Fibroblast of the conjunctiva (primary cell): ENCODE data around the gene MIGA1.

Experiments
- DNase-seq: peaks from one replicate; pipeline ENCODE4 v3.0.0-alpha.2; 2010; ENCODE audit warnings: low read depth

Gene MIGA1

DNA sequence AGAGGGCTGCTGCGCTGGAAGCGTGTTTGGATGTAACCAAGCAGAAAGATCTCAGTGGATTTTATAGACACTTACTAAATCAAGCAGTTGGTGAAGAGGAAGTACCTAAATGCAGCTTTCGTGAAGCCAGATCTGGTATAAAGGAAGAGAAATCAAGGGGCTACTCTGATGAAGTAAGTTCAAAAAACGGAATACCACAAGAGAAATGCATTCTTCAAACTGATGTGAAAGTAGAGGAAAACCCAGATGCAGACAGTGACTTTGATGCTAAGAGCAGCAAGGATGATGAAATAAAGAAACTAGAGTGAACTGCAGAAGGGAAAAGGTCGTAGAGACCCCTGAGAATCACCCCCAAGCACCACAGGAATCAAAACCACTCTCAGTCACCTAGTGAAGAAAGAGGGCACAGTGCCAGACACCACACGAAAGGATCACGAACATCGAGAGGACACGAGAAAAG lies 68.2 kb downstream of the MIGA1 start:
- no peak for DNase-seq

DNA sequence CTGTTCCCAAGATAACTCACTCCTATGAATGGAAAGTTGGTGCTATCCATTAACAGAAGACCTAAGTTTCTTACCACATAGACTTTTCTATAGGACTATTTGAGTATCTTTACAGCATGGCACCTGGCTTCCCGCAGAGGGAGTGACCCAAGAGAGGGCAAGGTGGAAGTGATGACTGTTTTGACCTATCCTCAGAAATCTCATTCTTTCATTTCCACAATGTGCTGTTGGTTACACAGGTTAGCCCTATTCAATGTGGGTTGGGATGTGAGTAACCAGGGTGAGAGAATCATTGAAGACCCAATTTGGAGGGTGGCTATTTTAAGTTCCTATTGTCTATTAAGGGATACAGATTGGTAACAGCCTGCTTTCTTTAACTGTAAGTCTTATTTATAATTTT lies 70.6 kb downstream of the MIGA1 start:
- DNase-seq, result no peak

DNA sequence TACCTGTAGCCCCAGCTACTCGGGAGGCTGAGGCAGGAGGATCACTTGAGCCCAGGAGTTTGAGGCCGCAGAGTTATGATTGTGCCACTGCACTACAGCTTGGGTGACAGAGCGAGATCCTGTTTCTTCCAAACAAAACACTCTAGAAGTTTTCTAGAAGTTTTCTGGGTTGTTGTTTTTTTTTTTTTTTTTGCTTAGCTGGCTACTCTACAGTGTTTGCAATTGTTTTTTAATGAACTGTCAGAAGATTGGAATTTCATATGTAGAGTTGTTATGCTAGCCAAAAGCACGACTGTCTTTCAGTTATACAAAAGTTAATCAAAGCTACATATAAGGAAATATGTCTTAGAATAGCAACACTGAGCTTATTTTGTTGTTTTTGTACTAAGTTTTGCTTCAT lies 78.1 kb downstream of the MIGA1 start:
- DNase-seq, result peak; percentile 21

DNA sequence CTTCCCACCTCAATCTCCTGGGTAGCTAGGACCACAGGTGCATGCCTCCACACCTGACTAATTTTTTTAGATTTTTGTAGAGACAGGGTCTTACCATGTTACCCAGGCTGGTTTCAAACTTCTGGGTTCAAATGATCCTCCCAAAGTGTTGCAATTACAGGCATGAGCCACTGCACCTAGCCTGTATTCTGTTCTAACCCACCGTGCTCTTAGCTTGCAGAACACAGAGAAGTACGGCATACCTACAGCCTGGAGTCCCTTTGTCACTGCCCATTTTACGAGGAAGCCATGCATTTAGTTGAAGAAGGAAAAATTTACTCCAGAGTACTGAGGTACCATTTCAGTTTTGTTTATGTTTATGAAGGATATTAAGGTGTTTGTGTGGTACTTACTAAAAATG lies 79.3 kb downstream of the MIGA1 start:
- no peak for DNase-seq

DNA sequence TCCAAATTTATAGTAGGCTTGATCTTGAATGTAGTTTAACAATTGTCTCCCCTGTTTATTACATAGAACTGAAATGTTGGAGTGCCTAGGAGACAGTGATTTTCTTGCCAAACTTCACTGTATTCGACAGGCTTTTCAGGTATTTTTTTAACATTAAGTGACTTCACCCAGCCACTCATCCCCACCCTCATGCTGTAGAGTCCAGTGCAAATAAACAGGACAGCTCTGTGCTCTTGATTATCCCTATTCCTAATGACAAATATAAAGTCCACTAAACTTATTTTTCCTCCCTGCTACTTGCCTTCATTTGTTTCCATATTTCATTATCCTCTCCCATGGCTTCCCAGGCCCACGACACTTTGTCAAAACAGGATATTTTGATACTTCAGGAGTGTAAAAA lies 79.8 kb downstream of the MIGA1 start:
- no peak for DNase-seq

DNA sequence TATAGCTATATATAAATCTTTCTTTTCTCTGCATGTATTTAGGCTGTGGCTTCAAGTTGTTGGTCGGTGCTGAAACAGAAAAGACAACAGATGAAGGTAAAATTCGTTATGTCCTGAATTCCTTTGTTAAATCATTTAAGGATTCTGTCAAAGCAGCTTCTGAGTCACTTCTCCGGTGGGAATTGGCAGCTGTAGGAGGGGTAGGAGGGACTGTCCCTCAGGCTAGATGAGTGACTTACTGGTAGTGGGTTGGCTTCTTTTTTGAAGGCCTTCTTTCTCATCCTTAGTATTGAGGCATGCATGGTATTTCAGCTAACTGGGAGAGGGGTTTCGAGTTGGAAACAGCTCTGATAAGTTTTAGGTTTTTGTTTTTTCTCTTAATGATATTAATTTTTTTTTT lies 86.8 kb downstream of the MIGA1 start:
- no peak for DNase-seq

DNA sequence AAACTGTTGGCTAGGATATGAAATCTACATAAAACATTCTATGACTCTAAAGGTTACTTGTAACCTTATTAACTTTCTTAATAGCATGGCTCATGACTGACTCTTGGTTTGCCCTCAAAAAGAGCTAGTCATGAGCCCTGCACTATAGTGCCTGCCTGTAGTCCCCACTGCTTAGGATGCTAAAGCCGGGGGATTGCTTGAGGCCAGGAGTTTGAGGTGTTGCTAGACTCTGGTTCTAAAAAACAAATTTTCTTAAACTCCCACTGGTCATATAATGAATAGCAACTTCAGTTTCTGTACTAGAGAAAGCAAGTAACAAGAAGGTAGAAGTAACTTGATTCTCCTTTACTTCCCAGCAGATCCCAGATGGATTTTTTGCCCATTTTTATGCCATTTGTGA lies 93.2 kb downstream of the MIGA1 start:
- DNase-seq, result no peak

DNA sequence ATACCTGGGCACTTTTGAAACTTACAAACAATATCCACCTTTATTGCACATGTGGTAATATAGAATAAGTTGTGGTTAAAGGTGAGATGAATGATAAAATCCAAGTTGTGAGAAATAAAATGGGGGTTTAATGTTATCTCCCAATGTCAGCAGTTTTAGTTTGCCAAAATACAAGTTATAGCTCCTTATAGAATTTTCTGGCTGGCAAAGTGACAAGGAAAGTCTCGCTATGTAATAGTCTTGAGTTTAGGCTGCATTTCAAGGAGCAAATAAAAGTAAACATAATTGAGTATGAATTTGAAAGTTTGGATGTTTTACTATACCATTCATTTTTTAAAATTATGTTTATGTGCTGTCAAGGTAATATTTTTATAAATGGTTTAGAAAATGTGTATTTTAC lies 94.0 kb downstream of the MIGA1 start:
- DNase-seq, result no peak

DNA sequence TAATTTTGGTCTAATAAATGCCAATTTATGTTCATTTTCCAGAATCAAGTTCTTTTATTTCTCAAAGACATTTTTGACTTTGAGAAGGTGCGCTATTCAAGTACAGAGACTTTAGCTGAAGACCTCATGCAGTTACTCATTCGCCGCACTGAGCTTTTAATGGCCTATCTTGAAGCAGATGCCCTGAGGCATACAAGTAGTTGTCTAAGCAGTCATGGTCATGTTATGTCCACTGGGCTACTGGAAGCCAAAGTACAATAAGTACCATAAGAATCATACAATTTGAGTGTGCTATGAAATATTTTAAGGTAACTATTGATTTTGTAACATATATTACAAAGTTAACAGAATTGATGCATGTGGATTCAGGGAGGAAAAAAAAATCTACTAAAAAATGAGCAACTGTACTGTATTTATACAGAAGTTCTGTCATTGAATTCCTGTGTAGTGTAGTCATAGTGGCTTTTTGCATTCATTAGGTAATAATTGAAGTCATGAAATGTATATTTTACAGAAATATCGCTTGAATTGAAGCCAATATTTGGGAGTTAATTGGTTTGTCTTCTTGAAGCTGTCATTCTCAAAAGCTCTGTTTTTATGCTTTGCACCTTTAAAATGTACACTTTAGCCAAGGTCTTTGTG lies 95.5 kb downstream of the MIGA1 start:
- no peak for DNase-seq

DNA sequence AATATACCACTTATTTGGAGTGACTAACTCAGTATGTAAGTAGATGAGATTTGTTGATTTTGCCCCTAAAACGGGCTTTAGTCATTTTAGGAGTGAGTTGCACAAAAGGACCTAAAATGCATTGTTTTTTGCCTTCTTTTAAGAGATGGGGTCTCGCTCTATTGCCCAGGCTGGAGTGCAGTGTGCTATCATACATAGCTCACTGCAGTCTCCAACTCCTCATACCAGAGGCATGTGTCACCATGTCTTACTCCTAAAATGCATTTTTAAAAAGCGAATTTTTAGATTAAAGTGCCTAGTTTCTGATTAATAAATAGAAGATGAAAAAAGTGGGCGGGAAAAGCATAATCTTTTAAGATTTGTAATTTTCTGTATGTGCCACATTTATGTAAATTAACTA lies 97.4 kb downstream of the MIGA1 start:
- DNase-seq, result no peak

DNA sequence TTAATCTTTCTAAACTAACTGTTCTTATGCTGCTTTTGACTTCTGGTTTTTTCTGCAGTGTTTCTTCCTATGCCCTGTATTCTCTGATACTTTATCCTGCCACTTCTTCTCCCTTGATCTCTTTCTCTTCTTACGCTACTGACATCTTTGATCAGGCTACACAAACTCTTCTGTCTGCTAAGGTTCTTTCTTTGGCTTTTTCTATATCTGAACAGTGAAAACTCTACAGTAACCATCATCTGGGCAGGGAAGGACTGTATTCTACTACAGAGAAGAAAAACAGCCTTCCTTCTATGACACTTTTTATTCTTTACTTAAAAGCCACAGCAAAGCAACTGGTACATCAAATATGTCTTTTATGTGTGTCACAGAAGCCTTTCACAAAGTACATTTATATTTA lies 101.6 kb downstream of the MIGA1 start:
- DNase-seq, result no peak

DNA sequence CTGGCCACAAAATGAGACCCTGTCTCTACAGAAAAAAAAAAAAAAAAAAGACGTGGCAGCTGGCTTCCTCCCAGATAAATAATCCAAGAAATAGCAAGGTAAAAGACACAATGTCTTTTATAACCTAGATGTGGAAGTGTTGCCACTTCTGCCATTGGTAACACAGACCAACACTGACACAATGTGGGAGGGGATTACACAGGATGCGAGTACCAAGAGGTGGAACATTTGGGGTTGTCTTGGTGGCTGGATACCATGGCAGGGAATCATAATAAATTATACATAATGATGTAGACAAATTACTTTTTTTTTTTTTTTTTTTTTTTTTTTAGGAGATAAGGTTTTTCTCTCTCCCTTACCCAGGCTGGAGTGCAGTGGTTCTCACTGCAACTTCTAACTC lies 103.0 kb downstream of the MIGA1 start:
- DNase-seq, result no peak

DNA sequence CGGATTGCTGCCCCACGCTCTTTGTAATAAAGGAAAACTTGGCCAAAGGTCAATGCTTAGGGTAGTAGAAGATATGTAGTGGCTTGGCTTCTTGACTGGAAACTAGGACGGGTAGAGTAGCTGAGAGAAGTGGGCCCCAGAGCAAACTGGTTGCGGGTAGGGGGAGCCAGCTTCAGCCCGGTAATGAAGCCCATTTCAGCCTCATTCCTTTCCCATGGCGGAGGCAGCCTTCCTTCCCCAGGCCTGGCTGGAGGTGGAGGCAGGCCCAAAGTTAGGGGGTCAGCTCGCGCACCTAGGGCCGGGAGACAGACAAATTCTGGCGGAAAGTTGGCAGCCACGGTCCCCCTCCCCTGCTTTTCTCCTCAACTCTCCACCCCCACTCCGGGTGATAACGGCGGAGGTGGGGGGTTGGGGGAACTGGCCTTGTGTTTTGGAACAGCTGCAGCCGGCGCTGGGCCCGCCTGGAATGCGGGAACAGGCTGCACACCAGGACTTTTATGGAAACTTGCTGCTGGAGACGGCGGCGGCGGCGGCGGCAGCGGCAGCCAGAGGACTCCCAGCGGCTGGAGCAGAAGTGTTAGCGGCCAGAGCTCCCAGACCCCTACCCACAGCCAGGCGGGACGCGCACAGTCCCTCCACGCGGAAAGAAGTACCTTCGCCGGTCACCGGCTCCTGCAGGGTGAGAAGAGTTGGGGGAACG lies 108.8 kb downstream of the MIGA1 start, which contains the start of gene NEXN:
TSS of gene NEXN (plus strand) at position 544 of the 700 bp plus-strand sequence. CDS start 27,483 bp downstream, outside the sequence.
- peak; percentile 60 for DNase-seq

DNA sequence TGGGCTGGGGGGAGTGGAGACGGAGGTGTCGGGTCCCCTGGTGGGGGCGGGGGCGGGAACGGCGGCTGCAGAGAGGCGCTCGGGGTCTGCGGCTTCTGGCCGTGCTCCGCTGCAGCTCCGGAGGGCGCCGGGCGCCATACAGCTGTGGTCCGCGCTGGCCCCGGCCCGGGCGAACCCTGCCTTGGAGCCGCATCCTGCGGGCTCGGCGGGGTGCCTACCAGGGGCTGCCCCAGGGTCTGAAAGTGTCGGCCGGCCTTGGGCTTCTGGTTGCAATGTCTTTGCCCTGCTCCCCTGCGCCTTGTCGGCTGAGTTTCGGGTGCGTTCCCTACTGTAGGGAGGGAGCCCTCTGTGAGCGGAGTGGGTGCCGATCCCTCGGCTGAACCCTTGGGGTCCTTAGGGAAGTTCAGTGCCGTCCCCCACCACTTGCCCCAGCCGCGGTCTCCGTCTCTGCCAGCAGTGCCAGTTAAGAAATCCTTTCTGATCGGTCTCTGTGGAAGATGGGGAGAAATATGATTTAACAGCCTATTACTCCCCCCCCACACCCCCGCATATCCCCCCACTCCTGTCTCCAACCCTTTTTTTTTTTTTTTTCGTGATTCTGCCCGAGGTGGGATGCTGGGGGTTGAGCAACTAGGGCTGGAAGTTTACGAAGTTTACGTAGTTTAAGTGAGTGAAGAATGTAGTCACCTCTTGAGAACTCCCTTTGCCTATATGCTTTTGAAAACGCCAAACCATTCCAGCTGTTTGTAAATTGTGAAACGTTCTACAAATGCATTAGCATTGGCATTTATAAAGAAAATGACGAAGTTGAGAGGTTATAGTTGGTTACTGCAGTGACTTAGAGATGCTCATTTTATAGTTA lies 109.6 kb downstream of the MIGA1 start:
- DNase-seq, result peak; percentile 38

DNA sequence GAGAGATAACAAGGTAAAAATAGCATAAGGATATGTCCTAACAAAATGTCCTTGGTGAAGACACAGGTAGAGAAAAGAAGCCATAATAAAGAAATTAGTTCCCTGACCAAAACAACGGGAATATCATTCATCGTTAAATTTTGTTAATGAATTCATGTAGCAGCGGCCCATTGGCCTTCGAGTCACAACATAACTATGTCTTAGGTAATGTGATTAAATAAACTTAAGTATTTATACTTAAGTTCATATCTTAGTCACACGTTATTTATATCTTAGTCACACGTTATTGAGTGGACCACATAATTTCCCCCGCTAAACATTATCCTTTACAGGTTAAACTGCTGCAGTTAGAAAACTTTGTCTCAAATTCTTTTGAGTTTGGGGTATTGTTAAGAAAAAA lies 110.2 kb downstream of the MIGA1 start:
- DNase-seq, result peak; percentile 14

DNA sequence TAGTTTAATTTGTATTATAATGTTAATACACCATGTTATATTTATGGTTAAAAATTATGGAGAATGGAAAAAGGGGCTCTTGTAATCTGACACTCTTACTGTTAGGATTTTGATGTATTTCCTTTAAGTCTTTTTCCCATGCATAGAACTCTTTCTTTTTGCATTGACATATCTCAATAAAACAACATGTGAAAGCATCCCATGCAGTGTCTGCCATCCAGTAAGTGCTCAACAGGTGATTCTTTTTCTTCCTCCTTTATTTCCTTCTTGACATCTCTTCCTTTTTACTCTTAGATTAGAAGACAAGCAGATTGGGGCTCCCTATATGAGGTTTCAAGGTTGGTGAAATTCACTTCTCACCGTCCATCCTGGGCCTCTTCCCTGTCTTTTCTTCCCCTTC lies 111.8 kb downstream of the MIGA1 start:
- no peak for DNase-seq

DNA sequence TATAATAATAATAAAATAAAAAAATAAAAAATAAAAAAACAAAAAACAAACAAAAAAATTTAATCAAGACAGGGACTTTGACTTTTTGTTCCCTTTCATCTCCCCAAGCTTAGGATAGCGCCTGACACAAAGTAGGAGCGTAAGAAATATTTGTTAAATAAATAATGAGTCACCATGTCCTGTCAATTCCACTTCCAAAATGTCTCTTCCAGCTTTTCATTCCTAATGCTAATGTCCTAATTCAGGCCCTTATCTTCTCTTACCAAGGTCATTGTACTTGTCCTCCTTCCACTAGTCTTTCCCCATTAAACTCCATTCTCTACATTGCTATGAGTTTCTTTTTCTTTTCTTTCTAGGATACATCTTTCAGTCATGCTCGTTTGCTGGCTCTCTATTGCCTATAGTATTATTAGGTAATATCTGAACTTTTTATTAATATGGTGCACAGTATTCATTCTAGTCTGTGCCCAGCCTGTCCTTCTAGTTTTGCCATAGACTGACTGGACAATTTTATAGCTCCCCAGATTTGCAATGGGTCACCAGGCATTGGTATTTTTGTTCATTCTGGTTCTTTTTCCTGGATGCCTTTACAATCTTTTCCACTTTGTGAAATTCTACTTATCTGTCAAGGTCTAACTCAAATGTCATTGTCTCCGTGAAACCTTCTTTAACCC lies 120.3 kb downstream of the MIGA1 start:
- no peak for DNase-seq

DNA sequence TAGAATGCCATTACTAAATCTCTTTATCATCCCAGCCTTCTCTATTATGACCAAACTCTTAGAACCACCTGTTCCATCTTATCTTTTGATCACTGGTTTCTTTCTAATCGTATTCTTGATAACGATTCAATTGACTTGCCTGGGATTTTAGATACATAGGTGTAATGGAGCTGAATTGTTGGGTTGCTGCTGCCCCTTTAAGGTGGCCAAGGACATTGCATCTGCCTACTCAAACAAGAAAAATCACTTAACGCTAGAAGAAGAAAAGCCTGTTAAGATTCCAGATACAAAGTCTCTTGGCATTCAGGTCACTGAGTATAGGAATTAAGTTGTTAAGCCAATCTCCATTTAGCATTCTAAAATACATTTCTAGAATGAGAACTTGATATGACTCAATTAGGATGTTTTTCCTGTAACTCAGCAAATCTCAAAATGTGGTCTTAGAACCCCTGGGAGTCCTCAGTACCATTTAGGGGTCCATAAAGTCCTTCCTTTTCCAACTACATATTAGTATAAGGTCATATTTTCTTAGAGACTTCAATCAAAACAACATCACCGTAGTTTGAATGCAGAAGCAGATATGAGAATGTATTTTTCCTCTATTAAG lies 121.3 kb downstream of the MIGA1 start:
- DNase-seq, result peak; percentile 70

DNA sequence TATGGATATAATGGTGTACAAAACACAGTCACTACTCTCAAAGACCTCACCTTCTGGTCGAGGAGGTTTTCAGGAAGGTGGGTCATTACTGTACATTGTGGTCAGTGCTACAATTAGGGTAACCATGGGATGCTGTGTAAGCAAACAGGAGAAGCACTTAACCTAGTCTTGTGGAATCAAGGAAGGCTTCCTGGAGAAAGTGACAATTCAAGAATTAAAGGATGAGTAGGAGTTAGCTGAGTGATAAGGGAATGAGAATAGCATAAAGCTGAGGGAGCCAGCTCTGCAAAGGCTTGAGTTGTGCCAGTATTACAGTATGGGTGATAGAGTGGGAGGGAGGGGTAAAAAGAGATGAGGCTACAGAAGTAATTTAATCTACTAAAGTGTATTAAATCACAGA lies 126.2 kb downstream of the MIGA1 start:
- DNase-seq, result no peak

DNA sequence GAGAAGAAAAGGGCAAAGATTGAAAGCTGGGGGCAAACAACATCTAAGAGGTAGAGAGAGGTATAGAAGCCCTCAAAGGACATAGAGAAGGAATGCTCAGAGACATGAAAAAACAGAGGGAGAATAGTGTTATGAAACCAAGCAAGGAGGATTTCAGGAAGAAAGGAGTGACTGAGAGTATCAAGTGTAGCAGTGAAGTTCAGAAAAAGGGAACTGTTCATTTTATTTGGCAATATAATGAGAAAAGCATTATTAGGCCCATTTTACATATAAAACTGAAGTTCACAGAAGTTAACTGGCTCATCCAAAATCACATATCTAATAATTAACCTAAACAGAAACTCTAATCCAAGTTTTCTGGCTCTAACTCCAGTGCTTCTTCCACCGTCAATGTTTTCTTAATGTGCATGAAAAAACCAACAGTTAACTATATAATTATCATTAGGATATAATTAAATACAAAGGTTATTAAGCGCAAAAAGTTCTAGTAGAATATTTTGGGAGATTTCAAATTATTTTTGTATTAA lies 126.6 kb downstream of the MIGA1 start:
- no peak for DNase-seq

DNA sequence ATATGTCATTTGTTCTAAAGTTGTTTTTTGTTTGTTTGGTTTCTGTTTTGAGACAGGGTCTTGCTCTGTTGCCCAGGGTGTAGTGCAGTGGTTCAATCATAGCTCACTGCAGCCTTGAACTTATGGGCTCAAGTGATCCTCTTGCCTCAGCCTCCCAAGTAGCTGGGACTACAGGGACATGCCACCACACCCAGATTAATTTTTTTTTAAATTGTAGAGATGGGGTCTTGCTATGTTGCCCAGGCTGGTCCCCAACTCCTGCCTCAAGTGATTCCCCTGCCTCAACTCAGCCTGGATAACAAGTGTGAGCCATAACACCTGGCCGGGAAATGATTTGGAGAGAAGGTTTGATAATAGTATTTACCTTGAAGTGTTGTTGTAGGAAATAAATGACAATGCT lies 127.2 kb downstream of the MIGA1 start:
- DNase-seq, result no peak

DNA sequence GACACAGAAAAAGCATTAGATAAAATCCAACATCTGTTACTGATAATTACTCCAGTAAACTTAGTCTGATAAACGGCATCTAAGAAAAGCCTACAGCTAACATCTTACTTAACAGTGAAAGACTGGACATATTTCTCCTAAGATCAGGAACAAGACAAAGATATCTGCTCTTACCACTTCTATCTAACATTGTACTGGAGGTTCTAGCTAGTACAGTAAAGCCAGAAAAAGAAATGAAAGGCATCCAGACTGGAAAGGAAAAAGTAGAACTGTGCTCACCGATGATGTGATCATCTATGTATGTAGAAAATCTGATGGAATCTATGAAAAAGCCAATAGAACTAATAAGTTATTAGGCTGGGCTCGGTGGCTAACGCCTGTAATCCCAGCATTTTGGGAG lies 130.7 kb downstream of the MIGA1 start:
- no peak for DNase-seq
